Epithelial cell of proximal tubule (primary cell): ENCODE results near the gene RNU6-9. TPM values are rescaled to one million over a fixed set of nuclear protein-coding genes. Genes with fewer than 3 reads are reported as not detected.
"Not testable (repeated sequence)": the region's sequence is repeated elsewhere in the genome, so short reads cannot be mapped to it uniquely, and the experiment has no call there.

Experiments
- DNase-seq: peaks from one replicate; pipeline ENCODE4 v3.0.0-alpha.2; 2011; ENCODE audit warnings: low read depth
- H3K4me3 ChIP-seq: 2 replicates; pipeline ENCODE4 v1.5.1; 2011; ENCODE audit warnings: low read depth, mild to moderate bottlenecking, low read length
- total RNA-seq: library from RNA; depleted of rRNA; stranded (reverse); fragments of >200 nt; gene quantifications from 2 replicates; pipeline ENCODE4 v1.2.3, GENCODE V29; 2015
- TF ChIP-seq, protein P1 (sequence below): conservative IDR thresholded peaks from 2 replicates; pipeline ENCODE4 v1.5.1; 2012; ENCODE audit warnings: low read depth, mild to moderate bottlenecking, low read length

Gene RNU6-9
- total RNA-seq, result not detected in 2 replicates

DNA sequence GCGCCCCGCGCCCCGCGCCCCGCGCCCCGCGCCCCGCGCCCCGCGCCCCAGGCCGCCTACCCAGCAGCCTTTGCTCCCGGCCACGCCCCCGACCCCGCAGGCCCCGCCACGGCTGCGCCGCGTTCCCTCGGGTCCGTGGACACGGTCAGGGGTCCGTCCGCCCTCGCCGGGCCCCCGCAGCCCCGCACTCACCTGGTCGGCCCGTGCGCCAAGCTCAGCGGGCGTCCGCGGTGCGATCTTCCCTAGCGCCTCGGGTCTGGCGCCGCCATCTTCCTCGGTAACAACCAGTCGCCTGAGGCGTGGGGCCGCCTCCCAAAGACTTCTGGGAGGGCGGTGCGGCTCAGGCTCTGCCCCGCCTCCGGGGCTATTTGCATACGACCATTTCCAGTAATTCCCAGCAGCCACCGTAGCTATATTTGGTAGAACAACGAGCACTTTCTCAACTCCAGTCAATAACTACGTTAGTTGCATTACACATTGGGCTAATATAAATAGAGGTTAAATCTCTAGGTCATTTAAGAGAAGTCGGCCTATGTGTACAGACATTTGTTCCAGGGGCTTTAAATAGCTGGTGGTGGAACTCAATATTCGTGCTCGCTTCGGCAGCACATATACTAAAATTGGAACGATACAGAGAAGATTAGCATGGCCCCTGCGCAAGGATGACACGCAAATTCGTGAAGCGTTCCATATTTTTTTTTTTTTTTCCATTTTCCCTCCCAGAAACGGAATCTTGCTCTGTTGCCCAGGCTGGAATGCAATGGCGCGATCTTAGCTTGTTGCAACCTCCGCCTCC, at the start of gene RNU6-9, which contains the start of gene MED16:
Gene RNU6-9, plus strand, starts transcription at position 591 of the 796 bp plus-strand sequence.
Gene MED16, minus strand, starts transcription at position 294 of the 796 bp plus-strand sequence. CDS start 2,056 bp downstream, outside the sequence.
- H3K4me3 ChIP-seq, result peak within 1 kb of the TSS; percentile 89
- DNase-seq, result peak; percentile 59
- TF ChIP-seq, protein P1, sequence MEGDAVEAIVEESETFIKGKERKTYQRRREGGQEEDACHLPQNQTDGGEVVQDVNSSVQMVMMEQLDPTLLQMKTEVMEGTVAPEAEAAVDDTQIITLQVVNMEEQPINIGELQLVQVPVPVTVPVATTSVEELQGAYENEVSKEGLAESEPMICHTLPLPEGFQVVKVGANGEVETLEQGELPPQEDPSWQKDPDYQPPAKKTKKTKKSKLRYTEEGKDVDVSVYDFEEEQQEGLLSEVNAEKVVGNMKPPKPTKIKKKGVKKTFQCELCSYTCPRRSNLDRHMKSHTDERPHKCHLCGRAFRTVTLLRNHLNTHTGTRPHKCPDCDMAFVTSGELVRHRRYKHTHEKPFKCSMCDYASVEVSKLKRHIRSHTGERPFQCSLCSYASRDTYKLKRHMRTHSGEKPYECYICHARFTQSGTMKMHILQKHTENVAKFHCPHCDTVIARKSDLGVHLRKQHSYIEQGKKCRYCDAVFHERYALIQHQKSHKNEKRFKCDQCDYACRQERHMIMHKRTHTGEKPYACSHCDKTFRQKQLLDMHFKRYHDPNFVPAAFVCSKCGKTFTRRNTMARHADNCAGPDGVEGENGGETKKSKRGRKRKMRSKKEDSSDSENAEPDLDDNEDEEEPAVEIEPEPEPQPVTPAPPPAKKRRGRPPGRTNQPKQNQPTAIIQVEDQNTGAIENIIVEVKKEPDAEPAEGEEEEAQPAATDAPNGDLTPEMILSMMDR, result no peak

DNA sequence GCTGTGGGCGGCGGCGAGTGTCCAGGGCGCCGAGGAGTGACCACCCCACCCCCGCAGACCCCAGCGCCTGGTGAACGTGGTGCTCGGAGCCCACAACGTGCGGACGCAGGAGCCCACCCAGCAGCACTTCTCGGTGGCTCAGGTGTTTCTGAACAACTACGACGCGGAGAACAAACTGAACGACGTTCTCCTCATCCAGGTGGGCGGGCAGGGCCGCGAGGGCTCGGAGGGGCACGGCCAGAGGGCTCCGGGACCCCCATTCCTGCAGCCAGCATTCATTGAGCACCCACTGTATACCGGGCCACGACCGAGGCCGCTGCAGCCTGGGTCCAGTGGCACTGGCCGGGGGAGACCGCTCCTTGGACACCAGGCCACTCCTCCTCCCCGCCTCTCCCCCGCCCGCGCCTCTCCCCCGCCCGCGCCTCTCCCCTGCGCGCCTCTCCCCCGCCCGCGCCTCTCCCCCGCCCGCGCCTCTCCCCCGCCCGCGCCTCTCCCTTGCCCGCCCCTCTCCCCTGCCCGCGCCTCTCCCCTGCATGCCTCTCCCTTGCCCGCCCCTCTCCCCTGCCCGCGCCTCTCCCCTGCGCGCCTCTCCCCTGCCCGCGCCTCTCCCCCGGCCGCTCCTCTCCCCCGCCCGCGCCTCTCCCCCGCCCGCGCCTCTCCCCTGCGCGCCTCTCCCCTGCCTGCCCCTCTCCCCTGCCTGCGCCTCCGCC, 49.3 kb upstream of the RNU6-9 start:
- peak overlapping the region; percentile 11 for H3K4me3 ChIP-seq
- DNase-seq, result no peak
- TF ChIP-seq, protein P1, result no peak

DNA sequence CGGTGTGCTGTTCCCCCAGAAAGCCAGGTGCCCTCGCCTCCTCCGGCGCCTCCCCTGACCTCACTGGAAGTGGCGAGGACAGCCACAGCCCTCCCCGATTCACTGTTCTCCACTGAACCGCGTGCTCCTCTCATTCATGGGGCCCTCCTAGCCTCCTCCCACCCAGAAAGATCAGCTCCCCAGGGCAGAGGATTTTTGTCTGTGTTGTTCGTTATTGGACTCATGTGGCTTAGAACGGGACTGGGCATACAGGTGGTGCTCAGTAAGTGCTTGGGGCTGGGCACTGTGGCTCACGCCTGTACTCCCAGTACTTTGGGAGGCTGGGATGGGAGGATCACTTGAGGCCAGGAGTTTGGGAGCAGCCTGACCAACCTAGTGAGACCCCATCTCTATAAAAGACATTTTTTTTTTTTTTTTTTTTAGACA, 48.7 kb upstream of the RNU6-9 start:
- no peak overlapping the region for H3K4me3 ChIP-seq

DNA sequence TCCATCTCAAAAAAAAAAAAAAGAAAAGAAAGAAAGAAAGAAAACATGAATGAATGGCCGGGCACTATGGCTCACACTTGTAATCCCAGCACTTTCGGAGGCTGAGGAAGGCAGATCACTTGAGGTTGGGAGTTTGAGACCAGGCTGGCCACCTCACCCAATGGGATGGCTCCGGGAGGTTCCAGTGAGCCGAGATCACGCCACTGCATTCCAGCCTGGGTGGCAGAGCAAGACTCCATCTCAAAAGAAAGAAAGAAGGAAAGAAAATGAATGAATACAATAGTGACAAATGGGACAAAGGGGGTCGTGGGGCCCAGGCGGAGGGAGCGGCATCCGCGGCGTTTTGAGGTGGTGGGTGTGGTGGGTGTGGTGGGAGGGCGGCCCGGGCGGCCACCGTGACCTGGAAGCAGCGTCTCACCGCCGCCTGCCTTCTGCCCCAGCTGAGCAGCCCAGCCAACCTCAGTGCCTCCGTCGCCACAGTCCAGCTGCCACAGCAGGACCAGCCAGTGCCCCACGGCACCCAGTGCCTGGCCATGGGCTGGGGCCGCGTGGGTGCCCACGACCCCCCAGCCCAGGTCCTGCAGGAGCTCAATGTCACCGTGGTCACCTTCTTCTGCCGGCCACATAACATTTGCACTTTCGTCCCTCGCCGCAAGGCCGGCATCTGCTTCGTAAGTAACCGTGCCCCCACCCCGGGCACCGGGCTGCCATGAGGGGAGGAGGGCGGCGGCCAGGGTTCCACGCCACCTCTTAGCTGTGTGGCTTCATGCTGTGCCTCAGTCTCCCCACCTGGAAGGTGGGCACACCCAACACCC, 47.4 kb upstream of the RNU6-9 start:
- no peak overlapping the region for H3K4me3 ChIP-seq
- no peak for DNase-seq
- TF ChIP-seq, protein P1, result no peak

More for the DNA sequence above, 48.7 kb upstream of the RNU6-9 start:
- DNase-seq, result no peak
- TF ChIP-seq, protein P1, result no peak

DNA sequence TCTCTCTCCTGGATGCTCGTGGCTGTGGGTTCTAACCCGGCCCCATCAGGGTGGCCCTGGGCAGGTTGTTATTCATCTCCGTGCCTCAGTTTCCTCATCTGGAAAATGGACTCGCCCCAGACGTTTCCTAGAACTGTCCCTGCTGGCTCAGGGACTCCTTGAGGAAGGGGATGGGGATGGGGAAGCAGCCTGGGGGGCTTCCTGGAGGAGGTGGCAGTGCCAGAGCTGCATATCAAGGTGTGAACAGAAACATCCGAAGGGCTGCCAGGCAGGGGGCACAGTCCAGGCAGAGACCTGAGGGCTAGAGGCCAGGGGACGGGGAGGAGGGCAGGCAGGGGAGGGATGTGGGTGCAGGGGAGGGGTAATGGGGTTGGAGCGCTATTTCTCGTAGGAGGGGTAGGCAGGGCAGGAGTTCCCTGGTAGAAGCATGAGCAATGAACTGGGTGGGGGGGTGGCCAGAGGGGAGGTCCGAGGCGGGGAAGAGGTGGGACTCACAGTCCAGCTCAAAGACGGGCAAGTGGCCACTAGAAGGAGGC, 44.8 kb upstream of the RNU6-9 start:
- TF ChIP-seq, protein P1, result no peak
- no peak for DNase-seq

GRCh38 chr19:849195-849594, 44.1 kb upstream of the RNU6-9 start:
- DNase-seq, H3K4me3 ChIP-seq: not testable (repeated sequence)

More for the DNA sequence above, 44.8 kb upstream of the RNU6-9 start:
- H3K4me3 ChIP-seq, result no peak overlapping the region
